Neural crest cell (in vitro differentiated cells): ENCODE data around the gene CLMP. TPM values are rescaled to one million over a fixed set of nuclear protein-coding genes. Genes with fewer than 3 reads are reported as not detected.
A peak's percentile ranks its signal among the peaks of the same experiment; 100 is the strongest.

Experiments
- DNase-seq: peaks from one replicate; pipeline ENCODE4 v3.0.0; 2021; ENCODE audit warnings: low read depth, mixed read lengths, low spot score
- H3K27ac Mint-ChIP-seq: one replicate; pipeline ENCODE4 v1.8.0; 2021; ENCODE audit warnings: mild to moderate bottlenecking, mixed read lengths; ENCODE audit not compliant: unreplicated experiment
- H3K27me3 Mint-ChIP-seq: 2 replicates; pipeline ENCODE4 v1.8.0; 2021; ENCODE audit warnings: low read depth, mild to moderate bottlenecking, mixed read lengths
- H3K36me3 Mint-ChIP-seq: 2 replicates; pipeline ENCODE4 v1.8.0; 2021; ENCODE audit warnings: low read depth, mild to moderate bottlenecking, mixed read lengths
- H3K4me1 Mint-ChIP-seq: 2 replicates; pipeline ENCODE4 v1.8.0; 2021; ENCODE audit warnings: mixed read lengths
- H3K4me3 Mint-ChIP-seq: one replicate; pipeline ENCODE4 v1.8.0; 2021; ENCODE audit warnings: mild to moderate bottlenecking, mixed read lengths
- H3K9me3 Mint-ChIP-seq: 2 replicates; pipeline ENCODE4 v1.8.0; 2021; ENCODE audit warnings: mixed read lengths
- CTCF ChIP-seq: fragments of 200-600 bp; sonication (generic); conservative IDR thresholded peaks from 2 replicates; pipeline ENCODE4 v1.5.0; 2021; ENCODE audit warnings: antibody characterized with exemption, mild to moderate bottlenecking
- total RNA-seq: library from RNA; stranded (reverse); gene quantifications from 2 replicates; pipeline ENCODE4 v1.2.1, GENCODE V29; 2021

CLMP gene
- total RNA-seq, 1 donor from 2014 or later = 4.3 TPM

- H3K4me1 Mint-ChIP-seq = no peaks in the 10 kb centered on the region
- H3K27ac Mint-ChIP-seq = no peak overlapping the region
- H3K27me3 Mint-ChIP-seq = no peaks in the 10 kb centered on the region
- no peak overlapping the region for H3K4me3 Mint-ChIP-seq
- no peak for TF ChIP-seq CTCF
- no peak for DNase-seq
- no peaks in the 10 kb centered on the region for H3K9me3 Mint-ChIP-seq
- no peaks in the 10 kb centered on the region for H3K36me3 Mint-ChIP-seq
Measured at GRCh38 chr11:123035831-123036230, 159.2 kb downstream of the CLMP start.

GRCh38 chr11:123034597-123034996, 160.5 kb downstream of the CLMP start:
- Mint-ChIP-seq H3K27ac (no peak overlapping the region), H3K9me3 (no peaks in the 10 kb centered on the region), H3K4me3 (no peak overlapping the region), H3K36me3 (no peaks in the 10 kb centered on the region), H3K27me3 (peaks cover 3% of the 10 kb centered on the region), H3K4me1 (no peaks in the 10 kb centered on the region)
- TF ChIP-seq CTCF = no peak
- no peak for DNase-seq

- H3K27me3 Mint-ChIP-seq = peaks cover 4% of the 10 kb centered on the region
- no peak for DNase-seq
- no peaks in the 10 kb centered on the region for H3K36me3 Mint-ChIP-seq
- H3K27ac Mint-ChIP-seq = no peak overlapping the region
- H3K4me3 Mint-ChIP-seq = no peak overlapping the region
- no peaks in the 10 kb centered on the region for H3K9me3 Mint-ChIP-seq
- no peak for TF ChIP-seq CTCF
- no peaks in the 10 kb centered on the region for H3K4me1 Mint-ChIP-seq
Measured at GRCh38 chr11:123033895-123034294, 161.2 kb downstream of the CLMP start.

GRCh38 chr11:123030517-123030916, 164.5 kb downstream of the CLMP start:
- Mint-ChIP-seq H3K9me3 (no peaks in the 10 kb centered on the region), H3K27me3 (peaks cover 4% of the 10 kb centered on the region), H3K36me3 (no peaks in the 10 kb centered on the region), H3K4me1 (no peaks in the 10 kb centered on the region), H3K27ac (no peak overlapping the region), H3K4me3 (no peak overlapping the region)
- no peak for TF ChIP-seq CTCF
- no peak for DNase-seq

GRCh38 chr11:123020968-123021367, 174.1 kb downstream of the CLMP start:
- DNase-seq = peak; percentile 4
- Mint-ChIP-seq H3K4me1 (peaks cover 5% of the 10 kb centered on the region), H3K27me3 (peaks cover 11% of the 10 kb centered on the region), H3K36me3 (no peaks in the 10 kb centered on the region), H3K27ac (no peak overlapping the region), H3K4me3 (no peak overlapping the region), H3K9me3 (no peaks in the 10 kb centered on the region)
- TF ChIP-seq CTCF = peak; percentile 64

Other genes with a start within 250 kb of the CLMP start
- gene BSX, start 213.4 kb downstream of the CLMP start, total RNA-seq = not detected in 2 replicates
- 1,559 and 1,580 TPM in 2 replicates for gene HSPA8, start 133.1 kb downstream of the CLMP start, total RNA-seq
- gene GRAMD1B, start 235.0 kb upstream of the CLMP start, total RNA-seq = 8.5 and 8.6 TPM in 2 replicates